ENCODE data around the gene CCNF.
"Not testable (repeated sequence)": the region's sequence is repeated elsewhere in the genome, so short reads cannot be mapped to it uniquely, and the experiment has no call there.

Gene CCNF

DNA sequence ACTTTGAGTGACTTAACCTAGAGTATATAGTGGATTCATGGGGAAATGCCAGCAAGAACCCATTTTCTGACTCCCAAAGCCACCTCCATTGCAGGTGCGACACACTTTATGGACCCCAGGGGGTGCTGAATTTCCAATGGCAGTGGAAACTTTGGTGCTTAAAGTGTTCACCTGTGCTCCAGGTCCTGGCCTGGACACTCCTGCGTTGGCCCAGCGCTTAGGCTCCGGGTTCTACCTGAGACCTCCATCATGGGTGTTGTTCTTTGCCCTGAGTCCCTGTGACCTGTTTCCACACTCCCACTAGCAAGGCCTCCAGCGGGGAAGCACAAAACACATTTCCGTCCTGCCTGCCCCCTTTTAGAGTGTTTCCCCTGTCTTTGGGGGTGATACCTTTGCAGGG is 3.0 kb downstream of the CCNF start:
- POLR2A ChIA-PET, result no interaction called here
- DNase-seq (ENCODE audit: extremely low spot score), result no peak
- CTCF ChIA-PET, result no interaction called here
- TF ChIP-seq ARNT (IDR thresholded peaks at IDR 0.05) (no peak), BHLHE40 (IDR thresholded peaks at IDR 0.05; ENCODE audit: borderline replicate concordance) (no peak), HDGF (IDR thresholded peaks at IDR 0.05; ENCODE audit: borderline replicate concordance) (no peak), FOXK2 (IDR thresholded peaks at IDR 0.05) (no peak), ZNF384 (IDR thresholded peaks at IDR 0.05) (no peak), LEF1 (IDR thresholded peaks at IDR 0.05; ENCODE audit: borderline replicate concordance) (no peak), ELF4 (IDR thresholded peaks at IDR 0.05) (no peak), SUZ12 (IDR thresholded peaks at IDR 0.05) (no peak), NFRKB (IDR thresholded peaks at IDR 0.05) (no peak), FOXM1 (IDR thresholded peaks at IDR 0.05; ENCODE audit: borderline replicate concordance) (no peak), SP1 (IDR thresholded peaks at IDR 0.05) (no peak), FOXA1 (IDR thresholded peaks at IDR 0.05) (no peak), TARDBP (IDR thresholded peaks at IDR 0.05) (no peak)
- TF ChIP-seq, protein P1, sequence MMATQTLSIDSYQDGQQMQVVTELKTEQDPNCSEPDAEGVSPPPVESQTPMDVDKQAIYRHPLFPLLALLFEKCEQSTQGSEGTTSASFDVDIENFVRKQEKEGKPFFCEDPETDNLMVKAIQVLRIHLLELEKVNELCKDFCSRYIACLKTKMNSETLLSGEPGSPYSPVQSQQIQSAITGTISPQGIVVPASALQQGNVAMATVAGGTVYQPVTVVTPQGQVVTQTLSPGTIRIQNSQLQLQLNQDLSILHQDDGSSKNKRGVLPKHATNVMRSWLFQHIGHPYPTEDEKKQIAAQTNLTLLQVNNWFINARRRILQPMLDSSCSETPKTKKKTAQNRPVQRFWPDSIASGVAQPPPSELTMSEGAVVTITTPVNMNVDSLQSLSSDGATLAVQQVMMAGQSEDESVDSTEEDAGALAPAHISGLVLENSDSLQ (IDR thresholded peaks at IDR 0.05), result no peak

DNA sequence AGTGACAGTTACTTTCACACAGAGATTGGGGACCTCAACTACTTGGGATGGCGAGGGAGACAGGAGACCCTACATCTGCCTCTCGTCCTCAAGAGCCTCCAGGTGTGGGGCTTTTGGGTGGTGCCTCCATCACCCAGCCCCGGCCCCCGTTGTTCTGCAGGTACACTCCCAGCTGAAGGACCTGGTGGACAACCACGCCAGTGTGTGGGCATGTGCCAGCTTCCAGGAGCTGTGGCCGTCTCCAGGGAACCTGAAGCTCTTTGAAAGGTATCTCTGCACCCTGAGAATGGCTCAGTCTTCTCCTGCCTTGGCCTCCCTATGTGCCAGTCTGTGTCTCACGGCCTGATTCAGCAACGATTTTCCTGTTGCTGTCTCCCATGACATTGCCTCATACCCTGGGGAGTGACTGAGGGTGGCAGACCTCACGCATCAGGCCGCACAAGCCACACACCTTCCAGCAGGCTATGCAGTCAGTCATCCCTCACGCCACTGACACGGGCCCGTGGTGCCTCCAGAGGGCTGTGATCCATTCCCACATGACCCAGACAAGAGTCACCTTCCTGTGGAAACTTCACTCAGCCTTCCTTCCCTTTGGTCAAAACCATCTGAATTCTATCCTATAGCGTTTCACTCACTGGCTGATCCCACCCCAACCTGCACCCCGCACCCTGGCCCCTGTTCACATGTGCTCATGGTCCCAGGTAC is 3.7 kb downstream of the CCNF start:
- TF ChIP-seq LEF1 (IDR thresholded peaks at IDR 0.05; ENCODE audit: borderline replicate concordance) (no peak), HDGF (IDR thresholded peaks at IDR 0.05; ENCODE audit: borderline replicate concordance) (no peak)
- ChIA-PET POLR2A (no interaction called here), CTCF (no interaction called here)
- DNase-seq (ENCODE audit: extremely low spot score), result no peak

DNA sequence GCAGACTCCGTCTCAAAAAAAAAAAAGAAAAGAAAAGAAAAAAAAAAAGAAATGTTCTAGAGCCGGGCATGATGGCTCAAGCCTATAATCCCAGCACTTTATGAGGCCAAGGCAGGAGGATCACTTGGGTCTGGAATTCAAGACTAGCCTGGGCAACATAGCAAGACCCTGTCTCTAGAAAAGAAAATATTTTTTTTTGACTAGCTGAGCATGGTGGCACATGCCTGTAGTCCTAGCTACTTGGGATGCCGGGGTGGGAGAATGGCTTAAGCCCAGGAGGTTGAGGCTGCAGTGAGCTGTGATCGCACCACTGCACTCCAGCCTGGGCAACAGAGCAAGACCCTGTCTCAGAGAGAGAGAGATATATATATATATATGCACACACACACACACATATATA is 6.0 kb downstream of the CCNF start:
- CTCF ChIA-PET, result interaction anchor here (0.6 kb wide), 1 partner anchor 22 kb away, joined by 4 read pairs; no protein-coding TSS in a partner anchor
- POLR2A ChIA-PET; DNase-seq (ENCODE audit: extremely low spot score): not testable (repeated sequence)

GRCh38 chr16:2436110-2436509 is 6.9 kb downstream of the CCNF start:
- no peak for DNase-seq (ENCODE audit: extremely low spot score)
- CTCF ChIA-PET, result no interaction called here
- TF ChIP-seq, protein P1 (IDR thresholded peaks at IDR 0.05), result no peak
- TF ChIP-seq FOXA1 (IDR thresholded peaks at IDR 0.05) (no peak), CTBP1 (IDR thresholded peaks at IDR 0.05; ENCODE audit: borderline replicate concordance) (no peak), FOXK2 (IDR thresholded peaks at IDR 0.05) (no peak), FOXM1 (IDR thresholded peaks at IDR 0.05; ENCODE audit: borderline replicate concordance) (no peak), LEF1 (IDR thresholded peaks at IDR 0.05; ENCODE audit: borderline replicate concordance) (no peak), HDGF (IDR thresholded peaks at IDR 0.05; ENCODE audit: borderline replicate concordance) (no peak), ZNF384 (IDR thresholded peaks at IDR 0.05) (no peak), ELF4 (IDR thresholded peaks at IDR 0.05) (no peak), SUZ12 (IDR thresholded peaks at IDR 0.05) (no peak), BHLHE40 (IDR thresholded peaks at IDR 0.05; ENCODE audit: borderline replicate concordance) (no peak), TARDBP (IDR thresholded peaks at IDR 0.05) (no peak), ARNT (IDR thresholded peaks at IDR 0.05) (no peak), SP1 (IDR thresholded peaks at IDR 0.05) (no peak), L3MBTL2 (conservative IDR thresholded peaks at IDR 0.05) (no peak)
- POLR2A ChIA-PET, result interaction anchor here (0.7 kb wide), 1 partner anchor 232 kb away, joined by 3 read pairs; no protein-coding TSS in a partner anchor

DNA sequence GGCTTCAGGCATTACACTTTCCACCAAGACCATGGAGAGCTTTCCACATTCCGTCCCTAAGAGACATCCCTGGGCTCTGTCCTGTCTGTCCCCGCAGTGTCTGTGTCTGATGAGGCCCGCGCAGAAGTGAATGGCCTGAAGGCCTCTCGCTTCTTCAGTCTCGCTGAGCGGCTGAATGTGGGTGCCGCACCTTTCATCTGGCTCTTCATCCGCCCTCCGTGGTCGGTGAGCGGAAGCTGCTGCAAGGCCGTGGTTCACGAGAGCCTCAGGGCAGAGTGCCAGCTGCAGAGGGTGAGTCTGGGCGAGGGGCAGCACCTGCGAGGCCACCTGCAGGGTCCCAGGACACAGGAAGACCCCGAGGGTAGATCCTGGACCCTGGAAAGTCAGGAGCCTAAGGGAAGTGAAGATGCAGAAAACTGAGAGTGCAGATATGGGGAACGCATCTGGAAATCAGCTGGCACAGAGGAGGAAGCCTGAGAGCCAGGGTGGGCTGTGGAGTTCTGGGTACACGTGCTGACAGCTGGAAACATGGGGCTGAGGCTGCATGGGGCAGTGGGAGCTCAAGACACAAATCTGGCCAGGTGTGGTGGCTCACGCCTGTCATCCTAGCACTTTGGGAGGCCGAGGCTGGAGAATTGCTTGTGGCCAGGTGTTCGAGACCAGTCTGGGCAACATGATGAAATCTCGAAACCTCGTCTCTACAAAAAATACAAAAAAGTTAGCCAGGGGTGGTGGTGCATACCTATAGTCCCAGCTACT is 8.0 kb downstream of the CCNF start:
- POLR2A ChIA-PET, result interaction anchor here (1.0 kb wide), 1 partner anchor 9 kb away, joined by 3 read pairs; no protein-coding TSS in a partner anchor
- CTCF ChIA-PET, result no interaction called here
- no peak for DNase-seq (ENCODE audit: extremely low spot score)
- TF ChIP-seq BHLHE40 (IDR thresholded peaks at IDR 0.05; ENCODE audit: borderline replicate concordance) (no peak), FOXA1 (IDR thresholded peaks at IDR 0.05) (no peak), ELF4 (IDR thresholded peaks at IDR 0.05) (no peak), HDGF (IDR thresholded peaks at IDR 0.05; ENCODE audit: borderline replicate concordance) (no peak)

DNA sequence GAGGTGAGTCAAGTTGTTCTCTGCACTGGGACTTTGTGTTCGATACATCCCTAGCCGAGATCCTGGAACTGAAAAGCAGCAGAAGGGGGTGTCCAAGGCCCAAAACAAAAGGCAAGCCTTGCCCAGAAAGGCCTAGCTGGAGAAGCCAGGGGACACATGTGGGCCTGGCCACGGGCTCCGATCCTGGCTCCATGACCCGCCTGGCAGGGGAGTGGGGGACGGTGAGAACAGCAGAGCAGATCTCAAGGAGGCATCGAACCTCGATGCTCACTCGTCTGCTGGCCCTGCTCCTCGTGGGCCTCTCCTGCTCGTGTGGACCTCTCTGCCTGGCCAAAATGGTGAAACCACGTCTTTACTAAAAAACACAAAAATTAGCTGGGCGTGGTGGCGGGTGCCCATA is 8.9 kb downstream of the CCNF start:
- no peak for DNase-seq (ENCODE audit: extremely low spot score)
- ChIA-PET CTCF (no interaction called here), POLR2A (interaction anchor here (0.9 kb wide), 1 partner anchor 8 kb away, joined by 3 read pairs; no protein-coding TSS in a partner anchor)
- TF ChIP-seq L3MBTL2 (conservative IDR thresholded peaks at IDR 0.05) (no peak), BHLHE40 (IDR thresholded peaks at IDR 0.05; ENCODE audit: borderline replicate concordance) (no peak), ZNF384 (IDR thresholded peaks at IDR 0.05) (no peak), HDGF (IDR thresholded peaks at IDR 0.05; ENCODE audit: borderline replicate concordance) (no peak)

- DNase-seq (ENCODE audit: extremely low spot score), result no peak
- CTCF ChIA-PET, result no interaction called here
- TF ChIP-seq FOXK2 (IDR thresholded peaks at IDR 0.05) (no peak), ELF4 (IDR thresholded peaks at IDR 0.05) (no peak), HDGF (IDR thresholded peaks at IDR 0.05; ENCODE audit: borderline replicate concordance) (no peak), SP1 (IDR thresholded peaks at IDR 0.05) (no peak), L3MBTL2 (conservative IDR thresholded peaks at IDR 0.05) (no peak), TARDBP (IDR thresholded peaks at IDR 0.05) (no peak), ARNT (IDR thresholded peaks at IDR 0.05) (no peak), ZNF384 (IDR thresholded peaks at IDR 0.05) (no peak), LEF1 (IDR thresholded peaks at IDR 0.05; ENCODE audit: borderline replicate concordance) (no peak), BHLHE40 (IDR thresholded peaks at IDR 0.05; ENCODE audit: borderline replicate concordance) (no peak), FOXA1 (IDR thresholded peaks at IDR 0.05) (no peak), FOXM1 (IDR thresholded peaks at IDR 0.05; ENCODE audit: borderline replicate concordance) (no peak)
- TF ChIP-seq, protein P1 (IDR thresholded peaks at IDR 0.05), result no peak
- POLR2A ChIA-PET, result interaction anchor here (0.8 to 1.9 kb wide), 3 partner anchors 12 to 19 kb away, joined by 3 to 6 read pairs (median 5); partner anchors contain the start of gene TEDC2
Measured at GRCh38 chr16:2439598-2439997, 10.4 kb downstream of the CCNF start.

DNA sequence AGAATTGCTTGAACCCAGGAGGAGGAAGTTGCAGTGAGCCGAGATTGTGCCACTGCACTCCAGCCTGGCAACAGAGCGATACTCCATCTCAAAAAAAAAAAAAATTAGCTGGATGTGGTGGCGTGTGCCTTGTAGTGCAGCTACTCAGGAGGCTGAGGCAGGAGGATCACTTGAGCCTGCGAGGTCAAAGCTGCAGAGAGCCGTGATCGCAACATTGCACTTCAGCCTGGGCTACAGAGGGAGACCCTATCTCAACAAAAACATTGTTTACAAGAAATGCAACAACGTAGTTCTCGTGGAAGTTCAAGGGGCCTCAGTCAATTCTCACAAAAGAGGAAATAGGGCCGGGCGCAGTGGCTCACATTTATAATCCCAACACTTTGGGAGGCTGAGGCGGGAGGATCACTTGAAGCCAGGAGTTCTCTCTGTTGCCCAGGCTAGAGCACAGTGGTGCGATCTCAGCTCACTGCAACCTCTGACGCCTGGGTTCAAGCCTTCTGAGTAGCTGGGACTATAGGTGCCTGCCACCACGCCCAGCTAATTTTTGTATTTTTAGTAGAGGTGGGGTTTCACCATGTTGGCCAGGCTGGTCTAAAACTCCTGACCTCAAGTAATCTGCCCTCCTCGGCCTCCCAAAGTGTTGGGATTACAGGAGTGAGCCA is 12.0 kb downstream of the CCNF start:
- CTCF ChIA-PET, result interaction anchor here (0.7 to 0.9 kb wide), 2 partner anchors 59 to 421 kb away, joined by 3 read pairs; no protein-coding TSS in a partner anchor
- DNase-seq (ENCODE audit: extremely low spot score), result not testable (repeated sequence)
- POLR2A ChIA-PET, result interaction anchor here (1.9 kb wide), 1 partner anchor 14 kb away, joined by 6 read pairs; no protein-coding TSS in a partner anchor
